K562 treated with DMSO at 1 percent for 48 hours (cell line): ENCODE results near the gene TSPAN5. TPM values are rescaled to one million over a fixed set of nuclear protein-coding genes. Genes with fewer than 3 reads are reported as not detected.

ENCODE experiments used
- total RNA-seq: library from RNA; unstranded; fragments of 300-600 nt; gene quantifications from 2 replicates; pipeline ENCODE4 v1.2.3, GENCODE V29; 2022; ENCODE audit warnings: low replicate concordance; ENCODE audit errors: extremely low read depth

The TSPAN5 gene
- not detected in 2 replicates for total RNA-seq

GRCh38 chr4:98658287-98659105 lies at the start of gene TSPAN5:
TSS of gene TSPAN5 (minus strand) at chr4:98658611.

